ENCODE results near the gene ZBTB6. TPM values are rescaled to one million over a fixed set of nuclear protein-coding genes. Genes with fewer than 3 reads are reported as not detected.

The ZBTB6 gene
- total RNA-seq: 4.5 and 8.5 TPM in 2 replicates

GRCh38 chr9:122912964-122913673 lies at the start of gene ZBTB6:
Gene ZBTB6 (minus strand): TSS chr9:122913323. CDS start chr9:122912072, 1,251 bp downstream.

GRCh38 chr9:122940749-122941581 lies 27.8 kb upstream of the ZBTB6 start, which contains the start of gene RABGAP1:
Gene RABGAP1 (plus strand): TSS chr9:122941020. CDS start chr9:122957060, 16,040 bp downstream.

GRCh38 chr9:122931226-122932121 lies 18.4 kb upstream of the ZBTB6 start, which contains the start of gene ZBTB26:
Gene ZBTB26 (minus strand): TSS chr9:122931512. CDS start chr9:122919934, 11,578 bp downstream.

GRCh38 chr9:122904823-122905710 lies 8.1 kb downstream of the ZBTB6 start, which contains the start of gene RC3H2:
Gene RC3H2 (minus strand): TSS chr9:122905359. CDS start chr9:122897509, 7,850 bp downstream.

Other genes with a start within 250 kb of the ZBTB6 start
- not detected in 2 replicates for gene OR1L3, start 238.2 kb downstream of the ZBTB6 start, total RNA-seq
- gene OR1L4, start 189.3 kb downstream of the ZBTB6 start, total RNA-seq: not detected in 2 replicates
- gene OR1L6, start 171.0 kb downstream of the ZBTB6 start, total RNA-seq: not detected in 2 replicates
- not detected in 2 replicates for gene OR5C1, start 124.4 kb downstream of the ZBTB6 start, total RNA-seq
- gene OR1K1, start 113.2 kb downstream of the ZBTB6 start, total RNA-seq: not detected in 2 replicates
- gene PDCL, start 84.7 kb downstream of the ZBTB6 start, total RNA-seq: 16.7 and 17.2 TPM in 2 replicates
- 21.9 and 32.8 TPM in 2 replicates for gene RC3H2, start 8.0 kb downstream of the ZBTB6 start, total RNA-seq
- gene ZBTB26, start 18.2 kb upstream of the ZBTB6 start, total RNA-seq: 0.56 and 2.5 TPM in 2 replicates
- gene RABGAP1, start 27.7 kb upstream of the ZBTB6 start, total RNA-seq: 11.6 and 15.2 TPM in 2 replicates
- gene GPR21, start 120.3 kb upstream of the ZBTB6 start, total RNA-seq: 0.28 and 0.42 TPM in 2 replicates